Uterus (tissue), 4 donors: ENCODE data around the gene ATAD3C. TPM values are rescaled to one million over a fixed set of nuclear protein-coding genes. Genes with fewer than 3 reads are reported as not detected.

Experiments
- DNase-seq, 2 donors: peaks; one replicate each; pipeline ENCODE4 v3.0.0-alpha.2; 2019 to 2020
- H3K27ac ChIP-seq, 2 donors: fragments of 200-600 bp; sonication (generic); 1 replicate in 1 of 2; 2 replicates in 1 of 2; pipeline ENCODE4 v1.5.1; 2016 to 2018
- H3K27me3 ChIP-seq, 2 donors: fragments of 200-600 bp; sonication (generic); one replicate each; pipeline ENCODE4 v1.5.1; 2018 to 2019; ENCODE audit warnings: control low read depth in 1 of 2
- H3K36me3 ChIP-seq, 2 donors: fragments of 200-600 bp; sonication (generic); one replicate each; pipeline ENCODE4 v1.5.1; 2019; ENCODE audit warnings: control low read depth in 1 of 2
- H3K4me1 ChIP-seq, 2 donors: fragments of 200-600 bp; sonication (generic); one replicate each; pipeline ENCODE4 v1.5.1; 2018 to 2019; ENCODE audit warnings: control low read depth in 1 of 2
- H3K4me3 ChIP-seq, 2 donors: fragments of 200-600 bp; sonication (generic); 1 replicate in 1 of 2; 2 replicates in 1 of 2; pipeline ENCODE4 v1.5.1; 2018 to 2019; ENCODE audit warnings: mild to moderate bottlenecking in 1 of 2
- H3K9me3 ChIP-seq, 2 donors: fragments of 200-600 bp; sonication (generic); one replicate each; pipeline ENCODE4 v1.5.1; 2019; ENCODE audit warnings: control low read depth in 1 of 2
- POLR2A ChIP-seq, 2 donors: fragments of 450-650 bp; IDR thresholded peaks; one replicate each; pipeline ENCODE4 v1.6.1; 2016; ENCODE audit warnings: antibody characterized with exemption in 2 of 2, mild to moderate bottlenecking in 1 of 2, moderate library complexity in 1 of 2
- intact Hi-C: fragments of 100-400 bp; cut with DNase I; formaldehyde crosslinking; loops from one replicate; pipeline ENCODE4 v1.15.1; 2023; ENCODE audit warnings: low total_unique reads
- total RNA-seq, 4 donors: library from RNA; depleted of rRNA in 3 of 4; stranded (reverse); fragments of >200 nt in 3 of 4; gene quantifications; one replicate each; pipeline versions ENCODE4 v1.1.0 to v1.2.4, GENCODE V29; 2014 to 2023
- TF ChIP-seq, protein P1 (sequence below), 4 experiments: fragments of 200-600 bp in 2 of 4; fragments of 450-650 bp in 2 of 4; sonication (generic) in 2 of 4; IDR thresholded peaks; one replicate each; pipeline ENCODE4 v1.5.1; 2016 to 2019; ENCODE audit warnings: antibody characterized with exemption in 4 of 4, mild to moderate bottlenecking in 2 of 4, moderate library complexity in 1 of 4
- donor health status: DM: yes; HTN: yes; CAD: no.

Gene ATAD3C
- total RNA-seq, 4 donors from 2014 or later = 0.77 to 3.8 (median 1.7) TPM; not detected in 1

- intact Hi-C loops = no loop called here
- DNase-seq = no peak
- H3K27me3 ChIP-seq = no peaks in the 10 kb centered on the region
- H3K4me1 ChIP-seq = peaks cover 4 to 46% of the 10 kb centered on the region in 2 donors
- TF ChIP-seq, protein P1, sequence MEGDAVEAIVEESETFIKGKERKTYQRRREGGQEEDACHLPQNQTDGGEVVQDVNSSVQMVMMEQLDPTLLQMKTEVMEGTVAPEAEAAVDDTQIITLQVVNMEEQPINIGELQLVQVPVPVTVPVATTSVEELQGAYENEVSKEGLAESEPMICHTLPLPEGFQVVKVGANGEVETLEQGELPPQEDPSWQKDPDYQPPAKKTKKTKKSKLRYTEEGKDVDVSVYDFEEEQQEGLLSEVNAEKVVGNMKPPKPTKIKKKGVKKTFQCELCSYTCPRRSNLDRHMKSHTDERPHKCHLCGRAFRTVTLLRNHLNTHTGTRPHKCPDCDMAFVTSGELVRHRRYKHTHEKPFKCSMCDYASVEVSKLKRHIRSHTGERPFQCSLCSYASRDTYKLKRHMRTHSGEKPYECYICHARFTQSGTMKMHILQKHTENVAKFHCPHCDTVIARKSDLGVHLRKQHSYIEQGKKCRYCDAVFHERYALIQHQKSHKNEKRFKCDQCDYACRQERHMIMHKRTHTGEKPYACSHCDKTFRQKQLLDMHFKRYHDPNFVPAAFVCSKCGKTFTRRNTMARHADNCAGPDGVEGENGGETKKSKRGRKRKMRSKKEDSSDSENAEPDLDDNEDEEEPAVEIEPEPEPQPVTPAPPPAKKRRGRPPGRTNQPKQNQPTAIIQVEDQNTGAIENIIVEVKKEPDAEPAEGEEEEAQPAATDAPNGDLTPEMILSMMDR (IDR thresholded peaks at IDR 0.05) = no peak
- TF ChIP-seq POLR2A (IDR thresholded peaks at IDR 0.05) = no peak
- H3K27ac ChIP-seq = no peak overlapping the region
- no peaks in the 10 kb centered on the region for H3K9me3 ChIP-seq
- H3K4me3 ChIP-seq = peak overlapping the region in 1 of 2 donors; percentile 34
- no peaks in the 10 kb centered on the region for H3K36me3 ChIP-seq
These were observed 12.9 kb upstream of the ATAD3C start for GRCh38 chr1:1436630-1437032.

- no peaks in the 10 kb centered on the region for H3K36me3 ChIP-seq
- H3K27ac ChIP-seq = no peak overlapping the region
- TF ChIP-seq, protein P1 (IDR thresholded peaks at IDR 0.05) = no peak
- no peak for TF ChIP-seq POLR2A (IDR thresholded peaks at IDR 0.05)
- H3K9me3 ChIP-seq = no peaks in the 10 kb centered on the region
- intact Hi-C loops = no loop called here
- H3K4me1 ChIP-seq = peaks cover 4 to 40% of the 10 kb centered on the region in 2 donors
- no peak overlapping the region for H3K4me3 ChIP-seq
- peak in 1 of 2 donors; percentile 15 for DNase-seq
- H3K27me3 ChIP-seq = no peaks in the 10 kb centered on the region
These were observed 12.2 kb upstream of the ATAD3C start for GRCh38 chr1:1437033-1437903.

- DNase-seq = no peak
- H3K36me3 ChIP-seq = no peaks in the 10 kb centered on the region
- H3K4me1 ChIP-seq = peaks cover 4 to 33% of the 10 kb centered on the region in 2 donors
- TF ChIP-seq POLR2A (IDR thresholded peaks at IDR 0.05) = no peak
- TF ChIP-seq, protein P1 (IDR thresholded peaks at IDR 0.05) = no peak
- H3K9me3 ChIP-seq = no peaks in the 10 kb centered on the region
- intact Hi-C loops = no loop called here
- H3K27me3 ChIP-seq = no peaks in the 10 kb centered on the region
- no peak overlapping the region for H3K4me3 ChIP-seq
- no peak overlapping the region for H3K27ac ChIP-seq
These were observed 11.5 kb upstream of the ATAD3C start for GRCh38 chr1:1437904-1438376.

DNA sequence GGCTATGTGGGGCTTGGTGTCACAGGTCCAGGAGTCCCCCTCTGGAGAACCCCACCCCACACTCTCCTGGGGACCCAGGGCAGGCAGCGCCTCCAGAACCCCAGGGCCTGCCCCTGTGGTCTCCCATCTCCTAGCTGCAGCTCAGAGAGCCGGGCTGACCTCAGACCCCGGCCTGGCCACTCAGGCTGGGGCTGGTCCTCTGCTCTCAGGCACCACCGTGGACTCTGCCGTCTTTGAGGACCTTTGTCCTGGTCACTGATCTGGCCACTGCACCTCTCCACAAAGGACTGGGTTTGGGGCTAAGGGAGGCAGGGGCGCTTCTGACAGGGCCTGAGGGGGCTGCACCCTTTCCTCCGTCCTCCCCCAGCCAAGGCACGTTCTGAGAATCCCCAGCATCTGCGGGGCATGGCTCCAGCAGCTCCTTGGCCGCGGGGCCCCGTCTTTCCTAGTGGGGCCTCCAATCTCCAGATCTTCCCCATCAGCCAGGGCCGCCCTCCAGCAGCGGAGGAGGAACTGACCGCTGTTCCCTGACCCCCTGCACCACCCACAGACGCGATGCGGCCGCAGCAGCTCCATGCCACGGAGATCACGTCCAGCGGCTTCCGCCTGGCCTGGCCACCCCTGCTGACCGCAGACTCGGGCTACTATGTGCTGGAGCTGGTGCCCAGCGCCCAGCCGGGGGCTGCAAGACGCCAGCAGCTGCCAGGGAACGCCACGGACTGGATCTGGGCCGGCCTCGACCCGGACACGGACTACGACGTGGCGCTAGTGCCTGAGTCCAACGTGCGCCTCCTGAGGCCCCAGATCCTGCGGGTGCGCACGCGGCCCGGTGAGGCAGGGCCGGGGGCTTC is 10.7 kb upstream of the ATAD3C start:
- TF ChIP-seq, protein P1 (IDR thresholded peaks at IDR 0.05) = no peak
- TF ChIP-seq POLR2A (IDR thresholded peaks at IDR 0.05) = no peak
- DNase-seq = peak in 1 of 2 donors; percentile 21
- Histone ChIP-seq H3K4me3 (no peak overlapping the region), H3K27me3 (no peaks in the 10 kb centered on the region), H3K9me3 (no peaks in the 10 kb centered on the region), H3K4me1 (peaks cover 4 to 31% of the 10 kb centered on the region in 2 donors), H3K27ac (no peak overlapping the region), H3K36me3 (no peaks in the 10 kb centered on the region)
- intact Hi-C loops = no loop called here
